Gastroesophageal sphincter (tissue), 4 donors: ENCODE results near the gene MCM10. TPM values are rescaled to one million over a fixed set of nuclear protein-coding genes. Genes with fewer than 3 reads are reported as not detected.

ENCODE experiments used
- ATAC-seq: fragments of 150-250 bp; one replicate; pipeline ENCODE4 v1.9.1; 2016; ENCODE audit warnings: mild to moderate bottlenecking, moderate library complexity
- H3K27ac ChIP-seq, 4 donors: fragments of 200-600 bp; sonication (generic) in 3 of 4; 1 replicate in 3 of 4; 2 replicates in 1 of 4; pipeline ENCODE4 v1.5.1; 2016 to 2019
- H3K27me3 ChIP-seq: fragments of 200-600 bp; sonication (generic); one replicate; pipeline ENCODE4 v1.5.1; 2019
- H3K36me3 ChIP-seq, 2 donors: fragments of 200-600 bp; sonication (generic); one replicate each; pipeline ENCODE4 v1.5.1; 2019; ENCODE audit warnings: control low read depth in 1 of 2
- H3K4me1 ChIP-seq, 3 donors: fragments of 200-600 bp; sonication (generic); 1 replicate in 2 of 3; 2 replicates in 1 of 3; pipeline ENCODE4 v1.5.1; 2016 to 2019; ENCODE audit warnings: control low read depth in 2 of 3
- H3K4me3 ChIP-seq, 2 donors: fragments of 200-600 bp; sonication (generic); one replicate each; pipeline ENCODE4 v1.5.1; 2019; ENCODE audit warnings: mild to moderate bottlenecking in 1 of 2, moderate library complexity in 1 of 2
- H3K9me3 ChIP-seq, 3 donors: fragments of 200-600 bp; sonication (generic); one replicate each; pipeline ENCODE4 v1.5.1; 2017 to 2019; ENCODE audit warnings: control low read depth in 2 of 3
- CTCF ChIP-seq, 4 experiments: fragments of 200-600 bp in 2 of 4; fragments of 450-650 bp in 2 of 4; sonication (generic) in 1 of 4; IDR thresholded peaks; one replicate each; pipeline ENCODE4 v1.5.1; 2017 to 2019; ENCODE audit warnings: antibody characterized with exemption in 4 of 4, mild to moderate bottlenecking in 2 of 4, moderate library complexity in 2 of 4
- EP300 ChIP-seq: sonication (generic); formaldehyde crosslinking; IDR thresholded peaks from one replicate; pipeline ENCODE4 v1.6.1; 2017; ENCODE audit warnings: antibody characterized with exemption, mild to moderate bottlenecking
- POLR2A ChIP-seq, 2 donors: fragments of 450-650 bp; IDR thresholded peaks; one replicate each; pipeline ENCODE4 v1.6.1; 2017; ENCODE audit warnings: antibody characterized with exemption in 2 of 2, mild to moderate bottlenecking in 2 of 2, moderate library complexity in 1 of 2
- POLR2AphosphoS5 ChIP-seq: sonication (generic); formaldehyde crosslinking; IDR thresholded peaks from one replicate; pipeline ENCODE4 v1.6.1; 2017; ENCODE audit warnings: antibody characterized with exemption
- WGBS, 2 donors: methylation state at CpG; one replicate each; pipeline ENCODE4 v1.1.5; 2018; ENCODE audit warnings: low coverage in 1 of 2; 5-methylcytosine and 5-hydroxymethylcytosine counted together
- total RNA-seq, 4 donors: library from RNA; depleted of rRNA; stranded (reverse); fragments of >200 nt; gene quantifications; one replicate each; pipeline ENCODE4 v1.1.0, GENCODE V29; 2016

MCM10 gene
- 1 to 10 TPM in 1 of 4 donors, under 1 TPM in 1, not detected in 2; 0.08 to 1.1 TPM for total RNA-seq

- Histone ChIP-seq H3K9me3 (no peaks in the 10 kb centered on the region), H3K4me3 (peak within 1 kb of the TSS; percentile 27 to 51), H3K36me3 (no peaks in the 10 kb centered on the region), H3K4me1 (peaks cover 0 to 18% (median 11%) of the 10 kb centered on the region in 3 donors), H3K27me3 (no peaks in the 10 kb centered on the region), H3K27ac (peak within 1 kb of the TSS in 2 of 4 donors; percentile 59 to 61)
- peak; percentile 100 for ATAC-seq
- TF ChIP-seq POLR2AphosphoS5 (peak; percentile 82), CTCF (IDR thresholded peaks at IDR 0.05) (peak; percentile 54 to 90 (median 87)), POLR2A (IDR thresholded peaks at IDR 0.05) (no peak), EP300 (no peak)
- 0 to 1% methylated on average over 12 to 20 of the region's 56 CpGs for WGBS, 2 donors
Observed at GRCh38 chr10:13160934-13161856, at the start of gene MCM10. MCM10 (plus strand) TSS chr10:13161558; CDS start chr10:13164203, 2,645 bp downstream.

- ATAC-seq: no peak
- TF ChIP-seq CTCF (IDR thresholded peaks at IDR 0.05) (no peak), POLR2A (IDR thresholded peaks at IDR 0.05) (no peak), EP300 (no peak), POLR2AphosphoS5 (no peak)
- Histone ChIP-seq H3K9me3 (no peaks in the 10 kb centered on the region), H3K4me1 (peaks cover 0 to 5% (median 0%) of the 10 kb centered on the region in 3 donors), H3K4me3 (no peak overlapping the region), H3K27ac (no peak overlapping the region), H3K27me3 (no peaks in the 10 kb centered on the region), H3K36me3 (peaks cover 12 to 88% of the 10 kb centered on the region in 2 donors)
- 80 to 83% methylated on average over 1 to 6 of the region's 6 CpGs for WGBS, 2 donors
Observed at GRCh38 chr10:13113544-13113943, 47.8 kb upstream of the MCM10 start.

- Histone ChIP-seq H3K27me3 (no peaks in the 10 kb centered on the region), H3K27ac (peak overlapping the region in 1 of 4 donors; percentile 14), H3K4me1 (no peaks in the 10 kb centered on the region), H3K4me3 (no peak overlapping the region), H3K36me3 (peaks cover 12 to 88% of the 10 kb centered on the region in 2 donors), H3K9me3 (no peaks in the 10 kb centered on the region)
- ATAC-seq: no peak
- TF ChIP-seq CTCF (IDR thresholded peaks at IDR 0.05) (no peak), POLR2A (IDR thresholded peaks at IDR 0.05) (no peak), EP300 (no peak), POLR2AphosphoS5 (no peak)
- 69 to 76% methylated on average over 5 to 10 of the region's 12 CpGs for WGBS, 2 donors
Observed at GRCh38 chr10:13115832-13116803, 45.2 kb upstream of the MCM10 start.

- TF ChIP-seq POLR2A (IDR thresholded peaks at IDR 0.05): no peak
- no peak for TF ChIP-seq EP300
- TF ChIP-seq CTCF (IDR thresholded peaks at IDR 0.05): no peak
- no peak for TF ChIP-seq POLR2AphosphoS5
- peaks cover 0 to 7% (median 0%) of the 10 kb centered on the region in 3 donors for H3K4me1 ChIP-seq
- no peak overlapping the region for H3K27ac ChIP-seq
- ATAC-seq: no peak
- 72 to 83% methylated on average over 12 of the region's 14 CpGs for WGBS, 2 donors
- H3K9me3 ChIP-seq: no peaks in the 10 kb centered on the region
- no peaks in the 10 kb centered on the region for H3K27me3 ChIP-seq
- peaks cover 10 to 88% of the 10 kb centered on the region in 2 donors for H3K36me3 ChIP-seq
- no peak overlapping the region for H3K4me3 ChIP-seq
Observed at GRCh38 chr10:13117841-13118783, 43.2 kb upstream of the MCM10 start.
